Uterus (tissue), 2 donors: ENCODE results near the gene ZNF716.

ENCODE experiments used
- POLR2A ChIP-seq, 2 donors: fragments of 450-650 bp; IDR thresholded peaks; one replicate each; pipeline ENCODE4 v1.6.1; 2016; ENCODE audit warnings: antibody characterized with exemption in 2 of 2, mild to moderate bottlenecking in 1 of 2, moderate library complexity in 1 of 2
- TF ChIP-seq, protein P1 (sequence below), 4 experiments: fragments of 200-600 bp in 2 of 4; fragments of 450-650 bp in 2 of 4; sonication (generic) in 2 of 4; IDR thresholded peaks; one replicate each; pipeline ENCODE4 v1.5.1; 2016 to 2019; ENCODE audit warnings: antibody characterized with exemption in 4 of 4, mild to moderate bottlenecking in 2 of 4, moderate library complexity in 1 of 4

DNA sequence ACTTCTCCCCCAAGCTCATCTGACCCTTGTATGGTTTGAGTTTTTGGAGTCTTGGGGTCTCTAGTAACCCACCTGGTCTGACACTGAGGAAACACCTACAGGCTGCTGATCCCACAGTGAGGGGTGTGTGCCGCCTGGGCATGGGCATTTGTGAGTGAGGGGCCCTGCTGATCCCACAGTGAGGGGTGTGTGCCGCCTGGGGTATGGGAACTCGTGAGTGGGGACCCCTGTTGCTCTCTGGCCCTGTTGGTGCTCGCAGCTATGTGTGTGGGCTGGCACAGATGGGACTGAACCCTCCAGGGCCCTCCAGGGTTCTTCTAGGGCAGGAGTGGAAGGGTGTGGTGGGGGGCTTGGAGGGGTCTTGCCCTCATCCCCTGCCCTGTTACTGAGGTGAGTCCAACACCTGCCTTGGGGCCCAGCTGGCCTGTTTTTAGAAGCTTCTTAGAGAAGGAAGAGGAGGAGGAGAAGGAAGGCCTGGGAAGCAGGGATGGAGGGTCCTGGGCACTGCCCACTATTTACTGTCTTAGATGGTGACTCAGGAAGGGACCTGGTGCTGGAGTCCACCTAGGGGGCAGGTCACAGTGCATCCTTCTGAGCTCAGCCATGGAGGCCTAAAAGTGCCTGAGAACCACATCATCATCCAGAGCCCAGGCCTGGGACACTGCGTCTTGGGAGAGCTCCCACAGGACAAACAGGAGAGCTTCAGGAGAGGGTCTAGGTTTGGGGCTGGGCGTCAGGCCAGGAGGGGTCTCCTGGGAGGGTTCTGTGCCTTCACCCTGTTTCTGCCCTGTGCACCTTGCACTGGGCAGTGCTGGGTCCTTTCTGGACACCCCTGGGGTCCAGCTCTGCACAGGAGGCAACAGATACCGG, 36.2 kb upstream of the ZNF716 start:
- TF ChIP-seq, protein P1, sequence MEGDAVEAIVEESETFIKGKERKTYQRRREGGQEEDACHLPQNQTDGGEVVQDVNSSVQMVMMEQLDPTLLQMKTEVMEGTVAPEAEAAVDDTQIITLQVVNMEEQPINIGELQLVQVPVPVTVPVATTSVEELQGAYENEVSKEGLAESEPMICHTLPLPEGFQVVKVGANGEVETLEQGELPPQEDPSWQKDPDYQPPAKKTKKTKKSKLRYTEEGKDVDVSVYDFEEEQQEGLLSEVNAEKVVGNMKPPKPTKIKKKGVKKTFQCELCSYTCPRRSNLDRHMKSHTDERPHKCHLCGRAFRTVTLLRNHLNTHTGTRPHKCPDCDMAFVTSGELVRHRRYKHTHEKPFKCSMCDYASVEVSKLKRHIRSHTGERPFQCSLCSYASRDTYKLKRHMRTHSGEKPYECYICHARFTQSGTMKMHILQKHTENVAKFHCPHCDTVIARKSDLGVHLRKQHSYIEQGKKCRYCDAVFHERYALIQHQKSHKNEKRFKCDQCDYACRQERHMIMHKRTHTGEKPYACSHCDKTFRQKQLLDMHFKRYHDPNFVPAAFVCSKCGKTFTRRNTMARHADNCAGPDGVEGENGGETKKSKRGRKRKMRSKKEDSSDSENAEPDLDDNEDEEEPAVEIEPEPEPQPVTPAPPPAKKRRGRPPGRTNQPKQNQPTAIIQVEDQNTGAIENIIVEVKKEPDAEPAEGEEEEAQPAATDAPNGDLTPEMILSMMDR (IDR thresholded peaks at IDR 0.05) = no peak
- TF ChIP-seq POLR2A (IDR thresholded peaks at IDR 0.05) = no peak
